Trophoblast cell (in vitro differentiated cells and primary cell): ENCODE data around the gene SCAF4.
"Not testable (repeated sequence)": the region's sequence is repeated elsewhere in the genome, so short reads cannot be mapped to it uniquely, and the experiment has no call there.

Experiments
- DNase-seq, 2 donors: peaks; one replicate each; pipeline ENCODE4 v3.0.0-alpha.2; 2016
- H2AFZ ChIP-seq: 2 replicates; pipeline ENCODE4 v1.6.1; 2013; ENCODE audit warnings: low read length, moderate library complexity, mild to moderate bottlenecking; ENCODE audit not compliant: insufficient read depth, poor library complexity
- H2AK5ac ChIP-seq: 2 replicates; pipeline ENCODE4 v1.6.1; 2013; ENCODE audit warnings: mild to moderate bottlenecking, low read length
- H2BK120ac ChIP-seq: 2 replicates; pipeline ENCODE4 v1.6.1; 2013; ENCODE audit warnings: low read length, mild to moderate bottlenecking, moderate library complexity; ENCODE audit not compliant: insufficient read depth, poor library complexity
- H2BK12ac ChIP-seq: 2 replicates; pipeline ENCODE4 v1.6.1; 2013; ENCODE audit warnings: mild to moderate bottlenecking, low read length, moderate library complexity
- H2BK5ac ChIP-seq: 2 replicates; pipeline ENCODE4 v1.6.1; 2013; ENCODE audit warnings: low read length, low read depth, moderate library complexity, mild to moderate bottlenecking; ENCODE audit not compliant: poor library complexity
- H3K14ac ChIP-seq: 2 replicates; pipeline ENCODE4 v1.6.1; 2013; ENCODE audit warnings: mild to moderate bottlenecking, low read length
- H3K18ac ChIP-seq: 2 replicates; pipeline ENCODE4 v1.6.1; 2013; ENCODE audit warnings: mild to moderate bottlenecking, low read length
- H3K23ac ChIP-seq: 2 replicates; pipeline ENCODE4 v1.6.1; 2013; ENCODE audit warnings: low read length
- H3K27ac ChIP-seq: 2 replicates; pipeline ENCODE4 v1.5.1; 2013; ENCODE audit warnings: low read depth, mild to moderate bottlenecking, inconsistent platforms, low read length, moderate library complexity
- H3K27me3 ChIP-seq: 2 replicates; pipeline ENCODE4 v1.6.1; 2013; ENCODE audit warnings: inconsistent platforms, mild to moderate bottlenecking, low read length, moderate library complexity; ENCODE audit not compliant: insufficient read depth
- H3K36me3 ChIP-seq, 2 experiments: 1 replicate in 1 of 2; 2 replicates in 1 of 2; pipeline ENCODE4 v1.6.1; 2013; ENCODE audit warnings: low read length in 2 of 2, mild to moderate bottlenecking in 2 of 2, moderate library complexity in 1 of 2; ENCODE audit not compliant: insufficient read depth in 2 of 2, control insufficient read depth in 1 of 2
- H3K4ac ChIP-seq: 2 replicates; pipeline ENCODE4 v1.6.1; 2013; ENCODE audit warnings: low read depth, mild to moderate bottlenecking, low read length, moderate library complexity
- H3K4me1 ChIP-seq, 2 experiments: 1 replicate in 1 of 2; 2 replicates in 1 of 2; pipeline ENCODE4 v1.6.1; 2013; ENCODE audit warnings: low read length in 2 of 2, mild to moderate bottlenecking in 2 of 2, moderate library complexity in 1 of 2; ENCODE audit not compliant: insufficient read depth in 2 of 2, control insufficient read depth in 1 of 2
- H3K4me2 ChIP-seq: 2 replicates; pipeline ENCODE4 v1.6.1; 2013; ENCODE audit warnings: inconsistent platforms, mild to moderate bottlenecking, low read length, moderate library complexity
- H3K4me3 ChIP-seq: 2 replicates; pipeline ENCODE4 v1.5.1; 2013; ENCODE audit warnings: mild to moderate bottlenecking, low read depth, low read length, inconsistent platforms
- H3K79me1 ChIP-seq: one replicate; pipeline ENCODE4 v1.6.1; 2013; ENCODE audit warnings: low read length
- H3K79me2 ChIP-seq: 2 replicates; pipeline ENCODE4 v1.6.1; 2013; ENCODE audit warnings: low read length, mild to moderate bottlenecking; ENCODE audit not compliant: control insufficient read depth, insufficient read depth, poor library complexity
- H3K9ac ChIP-seq: 2 replicates; pipeline ENCODE4 v1.6.1; 2013; ENCODE audit warnings: mild to moderate bottlenecking, low read length
- H3K9me3 ChIP-seq: 2 replicates; pipeline ENCODE4 v1.6.1; 2013; ENCODE audit warnings: low read depth, mild to moderate bottlenecking, control low read depth, inconsistent platforms, low read length; ENCODE audit not compliant: insufficient read depth
- H4K12ac ChIP-seq: 2 replicates; pipeline ENCODE4 v1.6.1; 2013; ENCODE audit warnings: low read depth, mild to moderate bottlenecking, low read length, moderate library complexity
- H4K8ac ChIP-seq: 2 replicates; pipeline ENCODE4 v1.6.1; 2013; ENCODE audit warnings: low read depth, mild to moderate bottlenecking, low read length, moderate library complexity
- H4K91ac ChIP-seq: one replicate; pipeline ENCODE4 v1.6.1; 2013; ENCODE audit warnings: low read depth, mild to moderate bottlenecking, low read length, moderate library complexity
- WGBS: extraction: QIAGEN DNeasy Blood & Tissue Kit; methylation state at CpG from one replicate; pipeline ENCODE4 v1.1.7; 2013; ENCODE audit warnings: missing lambda C conversion rate; ENCODE audit not compliant: insufficient read length, insufficient coverage; ENCODE audit errors: extremely low coverage; 5-methylcytosine and 5-hydroxymethylcytosine counted together

The SCAF4 gene

DNA sequence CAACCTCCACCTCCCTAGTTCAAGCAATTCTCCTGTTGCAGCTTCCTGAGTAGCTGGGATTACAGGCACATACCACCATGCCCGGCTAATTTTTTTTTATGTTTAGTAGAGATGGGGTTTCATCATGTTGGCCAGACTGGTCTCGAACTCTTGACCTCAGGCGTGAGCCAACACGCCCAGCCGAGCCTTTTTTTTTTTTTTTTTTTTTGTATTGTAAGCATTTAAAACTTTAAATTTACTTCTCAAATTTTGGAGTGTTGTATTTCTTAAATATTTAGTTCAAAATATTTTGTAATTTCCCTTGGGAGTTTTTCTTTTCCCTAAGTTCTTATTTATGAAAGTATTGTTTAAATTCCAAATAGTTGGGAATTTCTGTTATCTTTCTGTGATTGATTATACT, 9.2 kb upstream of the SCAF4 start:
- no CpG with 5 or more reads among the region's 5 CpGs for WGBS
- Histone ChIP-seq H2AK5ac (no peak overlapping the region), H3K4me2 (no peak overlapping the region), H3K79me2 (no peaks in the 10 kb centered on the region), H3K27ac (no peak overlapping the region), H3K79me1 (no peaks in the 10 kb centered on the region), H3K9me3 (no peaks in the 10 kb centered on the region), H3K23ac (no peak overlapping the region), H4K91ac (no peak overlapping the region), H3K9ac (no peak overlapping the region), H2AFZ (no peak overlapping the region), H3K27me3 (no peaks in the 10 kb centered on the region), H4K12ac (no peak overlapping the region), H2BK120ac (no peak overlapping the region), H2BK12ac (no peak overlapping the region), H4K8ac (no peak overlapping the region), H3K14ac (no peak overlapping the region), H3K4ac (no peak overlapping the region), H3K4me1 (no peaks in the 10 kb centered on the region), H3K36me3 (no peaks in the 10 kb centered on the region), H3K18ac (no peak overlapping the region), H2BK5ac (no peak overlapping the region), H3K4me3 (no peak overlapping the region)
- no peak for DNase-seq

DNA sequence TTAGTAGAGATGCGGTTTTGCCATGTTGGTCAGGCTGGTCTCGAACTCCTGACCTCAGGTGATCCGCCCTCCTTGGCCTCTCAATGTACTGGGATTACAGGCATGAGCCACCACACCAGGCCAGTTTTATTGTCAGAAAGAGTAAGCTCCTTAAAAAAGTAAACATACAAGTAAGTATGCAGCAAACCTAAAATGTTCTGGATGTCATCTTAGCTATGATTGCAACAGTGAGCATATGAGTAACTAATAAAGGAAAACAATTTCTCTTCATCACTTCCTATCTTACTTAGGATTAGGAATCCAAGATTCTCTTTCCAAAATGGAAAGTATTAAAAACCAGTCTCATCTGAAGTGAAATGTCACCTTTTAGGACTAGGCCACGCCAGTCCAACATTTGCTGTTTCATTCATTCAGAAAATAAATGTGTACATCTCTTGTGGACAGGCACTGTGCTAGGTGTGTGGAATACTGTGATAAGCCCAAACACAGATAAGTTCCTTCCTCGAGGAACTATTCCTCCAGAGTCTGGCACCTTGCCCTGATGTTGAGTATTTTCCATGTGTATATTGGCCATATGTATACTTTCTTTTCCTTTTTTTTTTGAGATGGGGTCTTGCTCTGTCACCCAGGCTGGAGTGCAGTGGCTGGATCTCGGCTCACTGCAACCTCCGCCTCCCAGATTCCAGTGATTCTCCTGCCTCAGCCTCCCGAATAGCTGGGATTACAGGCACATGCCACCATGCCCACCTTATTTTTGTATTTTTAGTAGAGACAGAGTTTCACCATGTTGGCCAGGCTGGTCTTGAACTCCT, 5.9 kb upstream of the SCAF4 start:
- H3K14ac ChIP-seq, H3K18ac ChIP-seq, H3K4me1 ChIP-seq, H2BK120ac ChIP-seq, H3K79me1 ChIP-seq, H4K12ac ChIP-seq, H4K8ac ChIP-seq, DNase-seq, H3K27ac ChIP-seq, H2AK5ac ChIP-seq, H4K91ac ChIP-seq, H2AFZ ChIP-seq, H3K4me2 ChIP-seq, H3K27me3 ChIP-seq, H3K4ac ChIP-seq, H3K9ac ChIP-seq, H3K4me3 ChIP-seq, H3K36me3 ChIP-seq, H2BK5ac ChIP-seq, H3K23ac ChIP-seq, H2BK12ac ChIP-seq, H3K9me3 ChIP-seq, H3K79me2 ChIP-seq: not testable (repeated sequence)
- no CpG with 5 or more reads among the region's 8 CpGs for WGBS

DNA sequence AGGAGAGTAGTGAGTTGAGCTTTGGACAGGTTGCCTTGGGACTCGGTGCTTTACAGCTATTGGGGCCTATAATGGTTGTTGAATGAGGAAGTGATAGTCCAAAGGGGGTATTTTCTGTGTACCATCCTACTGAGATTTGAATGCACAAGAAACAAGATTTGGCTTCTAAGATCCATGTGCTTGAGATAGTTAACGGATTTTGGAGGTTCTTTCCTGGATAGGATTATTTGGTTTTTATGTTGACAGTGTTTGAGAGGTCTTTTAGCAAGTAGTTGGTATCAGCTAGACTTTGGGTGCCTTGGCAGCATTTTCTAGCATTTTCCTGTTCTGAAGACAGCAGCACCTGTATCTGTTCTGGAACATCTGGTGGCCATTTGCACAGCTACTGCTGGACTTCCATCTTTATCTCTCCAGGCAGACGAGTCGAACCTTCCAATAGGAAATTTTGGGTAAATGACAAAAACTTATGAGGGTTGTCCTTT, 3.6 kb upstream of the SCAF4 start:
- Histone ChIP-seq H3K4me2 (no peak overlapping the region), H2BK12ac (no peak overlapping the region), H3K36me3 (no peaks in the 10 kb centered on the region), H4K8ac (no peak overlapping the region), H2BK5ac (no peak overlapping the region), H3K27me3 (no peaks in the 10 kb centered on the region), H3K14ac (no peak overlapping the region), H3K4me1 (peaks cover 0 to 8% of the 10 kb centered on the region in 2 experiments), H4K12ac (no peak overlapping the region), H3K79me2 (peaks cover 16% of the 10 kb centered on the region), H3K79me1 (peaks cover 10% of the 10 kb centered on the region), H3K4me3 (no peak overlapping the region), H3K18ac (no peak overlapping the region), H2BK120ac (no peak overlapping the region), H2AK5ac (no peak overlapping the region), H3K9ac (no peak overlapping the region), H3K9me3 (no peaks in the 10 kb centered on the region), H3K23ac (no peak overlapping the region), H3K4ac (no peak overlapping the region), H4K91ac (no peak overlapping the region), H2AFZ (no peak overlapping the region), H3K27ac (no peak overlapping the region)
- no CpG with 5 or more reads among the region's 4 CpGs for WGBS
- no peak for DNase-seq

DNA sequence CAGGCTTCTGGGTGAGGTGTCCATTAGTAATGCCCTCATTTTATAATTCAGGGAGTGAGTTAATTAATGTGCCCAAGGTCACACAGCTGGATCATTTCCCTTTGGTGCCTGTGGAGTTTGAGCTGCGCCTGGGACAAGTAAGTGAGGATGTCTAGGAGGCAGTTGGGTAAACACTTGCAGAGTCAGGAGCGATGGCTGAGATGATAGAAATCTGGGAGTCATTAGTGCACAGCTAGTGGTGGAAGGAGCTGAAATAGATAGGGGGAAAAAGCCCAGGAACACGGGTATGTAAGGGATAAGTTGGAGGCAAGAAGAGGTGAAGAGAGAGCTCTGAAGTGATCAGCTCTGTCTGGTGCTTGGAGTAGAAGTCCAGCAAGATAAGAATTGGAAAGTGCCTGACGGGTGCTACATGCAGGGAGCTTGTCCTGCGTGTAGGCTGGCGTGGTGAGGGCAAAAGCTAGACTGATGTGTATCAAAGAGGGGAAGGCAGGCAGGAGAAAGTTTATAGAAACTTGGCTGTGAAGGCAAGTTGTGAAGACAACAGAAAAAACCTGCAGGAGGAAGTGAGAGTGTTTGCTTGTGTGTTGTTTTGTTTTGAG, 1.7 kb upstream of the SCAF4 start:
- no peak overlapping the region for H3K18ac ChIP-seq
- H3K23ac ChIP-seq = no peak overlapping the region

More for the DNA sequence above, 1.7 kb upstream of the SCAF4 start:
- H3K79me2 ChIP-seq = peaks cover 17% of the 10 kb centered on the region
- peaks cover 10% of the 10 kb centered on the region for H3K79me1 ChIP-seq
- no peak overlapping the region for H2AFZ ChIP-seq
- H4K91ac ChIP-seq = no peak overlapping the region
- H2AK5ac ChIP-seq = no peak overlapping the region
- H3K4ac ChIP-seq = no peak overlapping the region
- H2BK12ac ChIP-seq = no peak overlapping the region
- H3K27ac ChIP-seq = no peak overlapping the region
- no peaks in the 10 kb centered on the region for H3K27me3 ChIP-seq
- no peak overlapping the region for H4K12ac ChIP-seq
- no CpG with 5 or more reads among the region's 6 CpGs for WGBS
- no peaks in the 10 kb centered on the region for H3K9me3 ChIP-seq
- H3K4me3 ChIP-seq = no peak overlapping the region
- H4K8ac ChIP-seq = no peak overlapping the region
- no peak overlapping the region for H2BK120ac ChIP-seq
- no peak overlapping the region for H3K9ac ChIP-seq
- no peak overlapping the region for H2BK5ac ChIP-seq
- no peak overlapping the region for H3K14ac ChIP-seq
- H3K4me1 ChIP-seq = peaks cover 0 to 8% of the 10 kb centered on the region in 2 experiments
- H3K36me3 ChIP-seq = no peaks in the 10 kb centered on the region
- no peak overlapping the region for H3K4me2 ChIP-seq
- DNase-seq = no peak
